ENCODE data around the gene FNIP2.

- no peak for TF ChIP-seq POLR2AphosphoS5 (IDR thresholded peaks at IDR 0.05)
- no peak for TF ChIP-seq CTCF (IDR thresholded peaks at IDR 0.05)
- TF ChIP-seq POLR2A (IDR thresholded peaks at IDR 0.05) = no peak
Measured at GRCh38 chr4:158914218-158914617, 145.4 kb downstream of the FNIP2 start.
